K562 (cell line): ENCODE data around the gene MRPL40. TPM values are rescaled to one million over a fixed set of nuclear protein-coding genes. Genes with fewer than 3 reads are reported as not detected.

Experiments
- ARID3B ChIP-seq: fragments of 250-450 bp; sonication (Bioruptor Pico); IDR thresholded peaks from 2 replicates; pipeline ENCODE4 v1.4.0; 2020; ENCODE audit warnings: borderline replicate concordance
- BHLHE40 ChIP-seq: IDR thresholded peaks from 2 replicates; pipeline ENCODE4 v1.6.1; 2011; ENCODE audit warnings: low read length, improper control_type of control experiment
- CLOCK ChIP-seq: fragments of 250-450 bp; sonication (Bioruptor Pico); IDR thresholded peaks from 2 replicates; pipeline ENCODE4 v1.4.0; 2020; ENCODE audit warnings: mild to moderate bottlenecking, moderate library complexity, borderline replicate concordance
- DLX4 ChIP-seq: fragments of 250-450 bp; sonication (Bioruptor Pico); IDR thresholded peaks from 2 replicates; pipeline ENCODE4 v1.6.1; 2021; ENCODE audit warnings: mild to moderate bottlenecking
- DPF2 ChIP-seq: fragments of 450-650 bp; IDR thresholded peaks from 2 replicates; pipeline ENCODE4 v1.6.1; 2016
- FOXK2 ChIP-seq, 2 experiments: fragments of 450-650 bp; IDR thresholded peaks in 1 of 2; conservative IDR thresholded peaks in 1 of 2; 2 replicates each; pipeline ENCODE4 v1.6.1; 2016; ENCODE audit warnings: low read depth in 2 of 2, mild to moderate bottlenecking in 1 of 2
- HNRNPL ChIP-seq: fragments of 200-400 bp; formaldehyde crosslinking; IDR thresholded peaks from 2 replicates; pipeline ENCODE4 v1.6.1; 2017; ENCODE audit warnings: low read depth, mild to moderate bottlenecking, low read length
- KLF13 ChIP-seq: fragments of 450-650 bp; IDR thresholded peaks from 2 replicates; pipeline ENCODE4 v1.6.1; 2016; ENCODE audit warnings: missing genetic modification characterization, low read depth, mild to moderate bottlenecking, missing compliant biosample characterization, moderate library complexity, borderline replicate concordance
- PCBP2 ChIP-seq: fragments of 200-400 bp; formaldehyde crosslinking; IDR thresholded peaks from 2 replicates; pipeline ENCODE4 v1.6.1; 2018; ENCODE audit warnings: low read length, low read depth, mild to moderate bottlenecking, moderate library complexity; ENCODE audit not compliant: poor library complexity, severe bottlenecking
- POLR2AphosphoS2 ChIP-seq: IDR thresholded peaks from 2 replicates; pipeline ENCODE4 v1.6.1; 2012; ENCODE audit warnings: low read length, improper control_type of control experiment
- PPARD ChIP-seq: fragments of 250-450 bp; sonication (Bioruptor Pico); IDR thresholded peaks from 2 replicates; pipeline ENCODE4 v1.8.0; 2022; ENCODE audit warnings: inconsistent platforms, mild to moderate bottlenecking, moderate library complexity
- RBFOX2 ChIP-seq: fragments of 200-400 bp; formaldehyde crosslinking; IDR thresholded peaks from 2 replicates; pipeline ENCODE4 v1.6.1; 2017; ENCODE audit warnings: low read depth, mild to moderate bottlenecking, low read length, moderate library complexity
- RBM39 ChIP-seq: fragments of 200-400 bp; formaldehyde crosslinking; optimal IDR thresholded peaks from 2 replicates; pipeline ENCODE3; 2018; ENCODE audit warnings: low read depth, low read length
- SMARCE1 ChIP-seq: fragments of 450-650 bp; IDR thresholded peaks from 2 replicates; pipeline ENCODE4 v1.7.1; 2016; ENCODE audit warnings: mild to moderate bottlenecking
- SRSF9 ChIP-seq: fragments of 200-400 bp; formaldehyde crosslinking; IDR thresholded peaks from 2 replicates; pipeline ENCODE4 v1.6.1; 2017; ENCODE audit warnings: low read depth, low read length, borderline replicate concordance
- TARDBP ChIP-seq: fragments of 450-650 bp; IDR thresholded peaks from 2 replicates; pipeline ENCODE4 v1.6.1; 2016
- TCF7 ChIP-seq: sonication (generic); IDR thresholded peaks from 2 replicates; pipeline ENCODE4 v1.6.1; 2016; ENCODE audit warnings: antibody characterized with exemption, borderline replicate concordance
- TFE3 ChIP-seq: fragments of 450-650 bp; formaldehyde crosslinking; IDR thresholded peaks from 2 replicates; pipeline ENCODE4 v1.4.0; 2020; ENCODE audit warnings: mild to moderate bottlenecking, mixed read lengths
- WHSC1 ChIP-seq: IDR thresholded peaks from one replicate; pipeline ENCODE4 v1.6.1; 2012; ENCODE audit warnings: low read length, control low read depth, inconsistent platforms
- XRCC5 ChIP-seq: fragments of 200-400 bp; formaldehyde crosslinking; IDR thresholded peaks from 2 replicates; pipeline ENCODE4 v1.6.1; 2017; ENCODE audit warnings: low read depth, mild to moderate bottlenecking, low read length
- ZNF239 ChIP-seq: fragments of 250-450 bp; sonication (Bioruptor Pico); IDR thresholded peaks from 2 replicates; pipeline ENCODE4 v1.4.0; 2020; ENCODE audit warnings: mild to moderate bottlenecking
- ZNF316 ChIP-seq: fragments of 450-650 bp; IDR thresholded peaks from 2 replicates; pipeline ENCODE4 v1.6.1; 2016
- ZNF41 ChIP-seq: fragments of 250-450 bp; sonication (Bioruptor Pico); conservative IDR thresholded peaks from 2 replicates; pipeline ENCODE4 v1.4.0; 2020; ENCODE audit warnings: mild to moderate bottlenecking
- ZNF75A ChIP-seq: fragments of 450-650 bp; formaldehyde crosslinking; IDR thresholded peaks from 2 replicates; pipeline ENCODE4 v1.4.0; 2020; ENCODE audit warnings: mild to moderate bottlenecking
- polyA plus RNA-seq, 8 experiments: library from polyadenylated mRNA; depleted of rRNA in 4 of 8; stranded (reverse) in 5 of 8; unstranded in 3 of 8; fragments of >200 nt; fragmentation: Nextera tagmentation in 2 of 8; fragmentation: Illumina TruSeq in 1 of 8; extraction: Ambion mirVana in 2 of 8; extraction: Trizol in 1 of 8; gene quantifications; 2 replicates each; pipeline versions ENCODE4 v1.2.1 to v1.2.3, GENCODE V29; 2011 to 2014; ENCODE audit warnings: inconsistent platforms in 1 of 8, missing spikeins in 1 of 8
- total RNA-seq, 7 experiments: library from RNA; depleted of rRNA in 6 of 7; stranded (reverse); fragments of >200 nt in 6 of 7; fragmentation: Illumina TruSeq in 2 of 7; extraction: Trizol in 2 of 7; gene quantifications; 2 replicates each; pipeline versions ENCODE4 v1.2.1 to v1.2.3, GENCODE V29; 2011 to 2021; ENCODE audit warnings: low replicate concordance in 1 of 7

MRPL40 gene
- total and polyA plus RNA-seq, 9 of the 15 experiments (the other 6 are each of a cell fraction or from before 2014, with no cell fraction given): 132 to 652 (median 208) TPM

GRCh38 chr22:19447330-19448075 lies 15.2 kb downstream of the MRPL40 start, which contains the start of gene C22orf39 (continued):
- TF ChIP-seq FOXK2 (conservative IDR thresholded peaks at IDR 0.05 in 1 of 2, IDR thresholded peaks at IDR 0.05 in 1 of 2; ENCODE audit: low read depth in 2 of 2) (peak in 1 of 2 experiments; percentile 60; a peak in 2 of 4 replicates), TARDBP (peak; percentile 92), ZNF41 (CRISPR knock-in tag) (peak; percentile 71), SRSF9 (no peak), HNRNPL (peak; percentile 79; the same call in 1 of the 2 replicates), PCBP2 (no peak), RBFOX2 (peak; percentile 100), RBM39 (no peak), ARID3B (CRISPR knock-in tag) (no peak; the same call in 1 of the 2 replicates), SMARCE1 (no peak), KLF13 (tag) (peak; percentile 32; the same call in 1 of the 2 replicates), TCF7 (peak; percentile 63), BHLHE40 (peak; percentile 31), CLOCK (CRISPR knock-in tag) (no peak), WHSC1 (peak; percentile 41), ZNF75A (CRISPR knock-in tag) (0 out of 2 replicates have a peak, but pooled peaks have one; percentile 25), POLR2AphosphoS2 (no peak; the same call in 1 of the 2 replicates), DPF2 (no peak), ZNF316 (no peak), TFE3 (peak; percentile 98), XRCC5 (0 out of 2 replicates have a peak, but pooled peaks have one; percentile 49), DLX4 (CRISPR knock-in tag) (no peak), PPARD (CRISPR knock-in tag) (no peak), ZNF239 (no peak)
